Smooth muscle cell (in vitro differentiated cells): ENCODE measurements around the gene NR2F1. TPM values are rescaled to one million over a fixed set of nuclear protein-coding genes. Genes with fewer than 3 reads are reported as not detected.

Experiments
- DNase-seq: peaks from one replicate; lab custom pipeline; 2025; ENCODE audit not compliant: unreplicated experiment; lab: John Stamatoyannopoulos, UW
- H2AFZ ChIP-seq: fragments of 200-600 bp; sonication (generic); 2 replicates; pipeline ENCODE4 v1.6.0; 2016; ENCODE audit warnings: antibody characterized with exemption, low read depth, mild to moderate bottlenecking
- H3F3A ChIP-seq: fragments of 200-600 bp; sonication (generic); 2 replicates; pipeline ENCODE4 v1.6.0; 2017; ENCODE audit warnings: antibody characterized with exemption, low read depth
- H3K27ac ChIP-seq: fragments of 200-600 bp; sonication (generic); 2 replicates; pipeline ENCODE4 v1.5.1; 2016; ENCODE audit warnings: low read depth, mild to moderate bottlenecking
- H3K27me3 ChIP-seq: fragments of 200-600 bp; sonication (generic); 2 replicates; pipeline ENCODE4 v1.6.1; 2016; ENCODE audit warnings: low read depth, mild to moderate bottlenecking
- H3K36me3 ChIP-seq: fragments of 200-600 bp; sonication (generic); 2 replicates; pipeline ENCODE4 v1.5.1; 2016; ENCODE audit warnings: low read depth
- H3K4me1 ChIP-seq: fragments of 200-600 bp; sonication (generic); 2 replicates; pipeline ENCODE4 v1.5.1; 2016; ENCODE audit warnings: low read depth
- H3K4me2 ChIP-seq: fragments of 200-600 bp; sonication (generic); 2 replicates; pipeline ENCODE4 v1.6.0; 2016; ENCODE audit warnings: mild to moderate bottlenecking
- H3K4me3 ChIP-seq: fragments of 200-600 bp; sonication (generic); 2 replicates; pipeline ENCODE4 v1.5.1; 2016; ENCODE audit warnings: mild to moderate bottlenecking
- H3K79me2 ChIP-seq: fragments of 200-600 bp; sonication (generic); 2 replicates; pipeline ENCODE4 v1.6.0; 2016; ENCODE audit warnings: low read depth, mild to moderate bottlenecking
- H3K9ac ChIP-seq: fragments of 200-600 bp; sonication (generic); 2 replicates; pipeline ENCODE4 v1.6.0; 2016; ENCODE audit warnings: low read depth
- H3K9me3 ChIP-seq: fragments of 200-600 bp; sonication (generic); replicated peaks from 2 replicates; pipeline ENCODE4 v1.5.1; 2016; ENCODE audit warnings: low read depth
- H4K20me1 ChIP-seq: fragments of 200-600 bp; sonication (generic); 2 replicates; pipeline ENCODE4 v1.6.0; 2016; ENCODE audit warnings: low read depth
- CTCF ChIP-seq: fragments of 200-600 bp; sonication (generic); IDR thresholded peaks from 2 replicates; pipeline ENCODE4 v1.5.1; 2017; ENCODE audit warnings: borderline replicate concordance, mild to moderate bottlenecking, antibody characterized with exemption; ENCODE audit not compliant: insufficient read depth, poor library complexity, severe bottlenecking
- whole genome bisulfite sequencing: methylation state at CpG from one replicate; pipeline ENCODE4 v1.1.7; 2016; ENCODE audit warnings: low lambda C conversion rate; 5-methylcytosine and 5-hydroxymethylcytosine counted together
- polyA plus RNA-seq: library from polyadenylated mRNA; unstranded; fragments of >200 nt; fragmentation: Nextera tagmentation; extraction: Ambion mirVana; gene quantifications from 2 replicates; pipeline ENCODE4 v1.2.1, GENCODE V29; 2016
- total RNA-seq: library from RNA; depleted of rRNA; stranded (reverse); fragments of >200 nt; gene quantifications from 2 replicates; pipeline ENCODE4 v1.2.3, GENCODE V29; 2014

The NR2F1 gene
- total and polyA plus RNA-seq, 2 experiments from 2014 or later: 6.0 to 8.2 TPM

- Histone ChIP-seq H3K36me3 (no peaks in the 10 kb centered on the region), H3K27me3 (peaks cover 100% of the 10 kb centered on the region), H3K79me2 (peaks cover 6% of the 10 kb centered on the region), H3K4me2 (peak overlapping the region; percentile 64), H2AFZ (no peak overlapping the region), H4K20me1 (peaks cover 63% of the 10 kb centered on the region), H3K9ac (no peak overlapping the region), H3K4me1 (peaks cover 71% of the 10 kb centered on the region), H3K9me3 (no peaks in the 10 kb centered on the region), H3F3A (no peaks in the 10 kb centered on the region), H3K27ac (no peak overlapping the region), H3K4me3 (peak overlapping the region; percentile 25)
- no peak for DNase-seq
- WGBS: 4% methylated on average over 45 of the region's 45 CpGs
- no peak for TF ChIP-seq CTCF
These were observed 10.2 kb upstream of the NR2F1 start for GRCh38 chr5:93572608-93573353.

GRCh38 chr5:93573354-93574351 lies 9.4 kb upstream of the NR2F1 start:
- H3K27ac ChIP-seq: no peak overlapping the region
- peak overlapping the region; percentile 25 for H3K4me3 ChIP-seq

GRCh38 chr5:93574491-93575305 lies 8.3 kb upstream of the NR2F1 start:
- Histone ChIP-seq H3K27me3 (peaks cover 98% of the 10 kb centered on the region), H3K27ac (no peak overlapping the region), H3F3A (no peaks in the 10 kb centered on the region), H3K9ac (no peak overlapping the region), H3K4me2 (no peak overlapping the region), H3K4me3 (no peak overlapping the region), H3K79me2 (peaks cover 6% of the 10 kb centered on the region), H2AFZ (no peak overlapping the region), H3K9me3 (no peaks in the 10 kb centered on the region), H4K20me1 (peaks cover 63% of the 10 kb centered on the region), H3K36me3 (no peaks in the 10 kb centered on the region), H3K4me1 (peaks cover 79% of the 10 kb centered on the region)
- no peak for TF ChIP-seq CTCF
- 24% methylated on average over 12 of the region's 12 CpGs for WGBS
- DNase-seq: no peak

More at GRCh38 chr5:93573354-93574351, 9.4 kb upstream of the NR2F1 start:
- Histone ChIP-seq H3K36me3 (no peaks in the 10 kb centered on the region), H3K79me2 (peaks cover 6% of the 10 kb centered on the region), H4K20me1 (peaks cover 63% of the 10 kb centered on the region), H3K27me3 (peaks cover 100% of the 10 kb centered on the region), H3K9me3 (no peaks in the 10 kb centered on the region), H2AFZ (no peak overlapping the region), H3K4me2 (peak overlapping the region; percentile 64), H3F3A (no peaks in the 10 kb centered on the region), H3K4me1 (peaks cover 80% of the 10 kb centered on the region), H3K9ac (no peak overlapping the region)
- DNase-seq: no peak
- 25% methylated on average over 32 of the region's 32 CpGs for WGBS
- no peak for TF ChIP-seq CTCF
